Measurements from ENCODE around the gene TSPAN17.
"Not testable (repeated sequence)": the region's sequence is repeated elsewhere in the genome, so short reads cannot be mapped to it uniquely, and the experiment has no call there.

TSPAN17 gene, protein sequence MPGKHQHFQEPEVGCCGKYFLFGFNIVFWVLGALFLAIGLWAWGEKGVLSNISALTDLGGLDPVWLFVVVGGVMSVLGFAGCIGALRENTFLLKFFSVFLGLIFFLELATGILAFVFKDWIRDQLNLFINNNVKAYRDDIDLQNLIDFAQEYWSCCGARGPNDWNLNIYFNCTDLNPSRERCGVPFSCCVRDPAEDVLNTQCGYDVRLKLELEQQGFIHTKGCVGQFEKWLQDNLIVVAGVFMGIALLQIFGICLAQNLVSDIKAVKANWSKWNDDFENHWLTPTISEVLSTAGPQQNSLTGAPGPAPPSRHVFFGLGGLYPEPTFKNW

DNA sequence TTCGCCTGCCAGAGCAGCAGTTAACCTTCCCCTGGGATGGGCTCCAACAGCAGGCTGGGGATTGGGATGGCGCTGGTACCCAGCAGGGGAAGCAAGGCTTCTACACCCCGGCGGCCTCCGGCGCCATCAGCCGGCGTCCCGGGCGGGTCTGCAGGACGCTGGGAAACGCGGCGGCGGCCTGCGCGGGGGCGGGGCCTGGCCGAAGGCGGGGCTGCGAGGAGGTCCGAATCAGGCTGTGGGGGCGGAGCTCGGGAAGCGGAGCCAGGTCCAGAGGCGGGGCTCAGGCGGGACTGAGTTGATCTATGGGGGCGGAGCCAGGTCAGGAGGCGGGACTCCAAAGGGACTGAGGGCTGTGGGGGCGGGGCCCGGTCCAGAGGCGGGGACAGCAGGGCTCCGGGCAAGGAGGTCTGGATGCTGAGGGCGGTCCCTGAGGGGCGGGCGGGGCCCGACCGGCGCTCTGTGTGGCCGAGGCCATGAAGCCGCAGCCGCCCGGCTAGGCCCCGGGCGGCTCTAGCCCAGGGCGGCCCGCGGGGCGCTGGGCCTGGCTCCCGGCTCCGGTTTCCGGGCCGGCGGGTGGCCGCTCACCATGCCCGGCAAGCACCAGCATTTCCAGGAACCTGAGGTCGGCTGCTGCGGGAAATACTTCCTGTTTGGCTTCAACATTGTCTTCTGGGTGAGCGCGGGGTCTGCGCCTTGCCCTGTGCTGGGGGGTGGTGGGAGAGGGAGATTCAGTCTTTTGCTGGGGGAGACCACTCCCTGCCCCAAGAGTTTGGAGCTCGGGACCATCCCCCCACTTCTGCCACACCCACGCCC lies at the start of gene TSPAN17:
TSPAN17 (plus strand) TSS at position 455 of the 813 bp plus-strand sequence; CDS start at position 587, 132 bp downstream.
- peak; percentile 97 to 100 (median 99) for DNase-seq (ENCODE audit: low read depth in 3 of 3)

DNA sequence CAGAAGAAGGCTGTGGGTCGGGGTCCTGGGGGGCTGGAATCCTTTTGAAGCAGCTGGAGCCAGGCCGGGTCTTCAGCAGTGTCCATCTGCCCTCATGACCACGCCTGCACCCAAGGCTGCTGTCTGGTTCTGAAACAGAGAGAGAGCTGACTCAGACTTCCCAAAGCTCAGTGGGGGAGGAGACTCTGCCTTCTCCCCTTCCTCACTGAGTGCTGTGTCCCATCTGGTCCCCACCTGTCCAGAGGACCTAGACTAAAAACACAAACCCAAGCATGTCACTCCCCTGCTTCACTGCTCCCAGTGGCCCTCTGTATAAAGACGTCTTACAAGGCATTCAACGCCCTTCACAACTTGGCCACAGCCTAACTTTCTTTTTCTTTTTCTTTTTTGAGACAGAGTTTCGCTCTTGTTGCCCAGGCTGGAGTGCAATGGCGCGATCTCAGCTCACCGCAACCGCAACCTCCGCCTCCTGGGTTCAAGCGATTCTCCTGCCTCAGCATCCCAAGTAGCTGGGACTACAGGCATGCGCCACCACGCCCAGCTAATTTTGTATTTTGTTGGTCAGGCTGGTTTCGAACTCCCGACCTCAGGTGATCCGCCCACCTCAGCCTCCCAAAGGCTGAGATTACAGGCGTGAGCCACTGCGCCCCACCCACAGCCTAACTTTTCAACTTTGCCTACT lies 47.4 kb upstream of the TSPAN17 start:
- DNase-seq (ENCODE audit: low read depth in 3 of 3), result not testable (repeated sequence)

DNA sequence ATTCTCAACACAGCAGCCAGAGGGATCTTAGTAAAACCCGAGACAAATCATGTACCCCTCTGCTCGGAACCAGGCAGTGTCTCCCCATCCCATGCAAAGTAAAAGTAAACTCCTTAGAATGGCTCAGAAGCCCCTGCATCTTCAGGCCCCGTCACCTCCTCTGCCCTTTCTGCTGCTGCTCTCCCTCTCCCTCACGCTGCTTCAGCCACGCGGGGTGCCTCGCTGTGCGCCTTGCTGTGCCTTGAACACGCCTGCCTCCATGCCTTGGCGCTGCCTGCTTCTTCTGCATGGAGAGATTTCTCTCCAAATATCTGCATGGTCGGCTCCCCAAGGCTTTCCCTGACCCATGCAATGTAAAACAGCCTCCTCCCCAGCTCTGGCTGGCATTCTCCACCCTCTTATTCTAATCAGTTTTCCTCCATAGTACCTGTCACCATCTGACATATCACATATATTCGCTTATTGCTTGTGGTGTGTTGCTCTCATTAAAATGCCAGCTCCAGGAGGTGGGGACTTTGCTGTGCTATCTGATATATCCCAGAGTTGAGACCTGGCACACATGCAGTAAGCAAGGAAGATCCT lies 45.3 kb upstream of the TSPAN17 start:
- DNase-seq (ENCODE audit: low read depth in 3 of 3), result no peak

DNA sequence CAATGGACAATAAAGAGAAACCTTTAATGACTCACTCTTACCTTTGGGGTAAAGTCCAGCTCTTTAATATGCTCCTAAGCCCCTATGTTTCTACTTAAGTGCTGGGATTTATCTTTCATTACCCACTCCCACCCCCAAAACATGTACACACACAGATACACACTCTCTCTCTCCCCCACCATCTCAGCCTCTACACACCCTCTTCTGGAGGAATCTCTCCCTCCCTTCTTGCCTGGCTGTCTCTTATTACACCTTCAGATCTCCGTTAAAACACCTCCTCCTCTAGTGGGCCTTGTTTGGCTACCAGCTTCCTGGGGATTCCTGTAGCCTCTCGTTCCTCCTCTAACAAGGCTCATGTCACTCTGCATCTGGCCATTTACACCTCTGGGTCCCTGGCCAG lies 44.2 kb upstream of the TSPAN17 start:
- DNase-seq (ENCODE audit: low read depth in 3 of 3), result no peak

DNA sequence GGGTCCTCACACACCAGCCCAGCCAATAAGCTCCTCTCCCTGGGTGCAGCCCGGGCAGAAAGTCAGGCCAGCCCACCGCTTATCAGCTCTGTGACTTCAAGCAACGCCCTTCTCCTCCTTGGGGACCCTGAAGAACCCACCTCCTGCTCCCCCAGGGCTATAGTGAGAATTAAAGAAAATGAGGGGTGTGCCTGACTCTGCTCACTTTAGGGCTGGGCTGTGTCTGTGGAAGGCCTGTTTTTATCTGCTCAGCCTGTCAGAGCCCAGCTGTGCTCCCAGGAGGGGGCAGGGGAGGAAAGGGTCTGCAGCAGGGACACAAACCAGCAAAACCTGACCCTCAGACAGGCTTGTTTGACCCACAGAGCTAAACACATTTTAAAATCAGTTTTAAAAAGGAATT lies 41.3 kb upstream of the TSPAN17 start:
- DNase-seq (ENCODE audit: low read depth in 3 of 3), result no peak

DNA sequence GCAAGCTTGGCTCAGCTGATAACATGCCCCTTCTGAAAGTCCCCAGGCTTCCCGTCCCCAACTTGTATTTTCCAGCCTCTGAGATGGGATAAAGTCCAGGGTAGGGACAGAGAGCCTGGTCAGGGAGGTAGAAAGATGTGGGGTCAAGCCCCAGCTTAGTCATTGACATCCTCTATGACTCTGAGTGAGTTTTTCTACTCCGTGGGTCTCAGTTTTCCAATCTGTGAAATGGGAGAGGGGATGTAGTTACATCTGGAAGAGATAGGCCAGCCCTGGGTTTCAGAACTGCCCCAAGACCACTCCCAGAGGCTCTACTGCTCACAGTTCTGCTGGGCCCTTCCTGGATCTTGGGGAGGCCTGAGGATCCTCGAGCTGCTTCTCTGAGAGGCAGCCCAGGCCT lies 40.4 kb upstream of the TSPAN17 start:
- no peak for DNase-seq (ENCODE audit: low read depth in 3 of 3)

DNA sequence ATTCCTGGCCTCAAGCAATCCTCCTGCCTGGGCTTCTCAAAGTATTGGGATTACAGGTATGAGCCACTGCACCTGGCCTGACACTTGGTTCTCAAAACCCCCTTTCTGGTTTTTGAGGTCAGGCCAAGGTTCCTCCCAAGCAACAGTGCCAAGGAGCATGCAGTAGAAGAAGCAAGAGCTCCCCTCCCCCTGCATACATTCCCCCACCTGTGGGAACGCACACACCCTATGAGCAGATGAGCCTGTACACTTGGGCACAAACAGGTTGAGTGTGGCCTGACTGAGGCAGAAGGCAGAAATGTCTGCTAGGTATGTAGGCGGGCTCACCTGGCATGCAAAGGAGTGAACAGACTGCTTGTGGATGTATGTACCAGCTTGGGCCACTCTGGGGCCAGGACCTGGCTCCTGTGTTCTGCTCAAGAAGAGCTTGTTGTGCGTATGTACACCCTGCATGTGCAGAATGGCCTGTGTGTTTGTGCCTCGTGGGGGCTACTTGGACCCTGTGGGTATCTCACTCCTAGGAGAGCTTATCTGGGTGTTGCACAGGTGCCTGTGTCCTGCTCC lies 39.1 kb upstream of the TSPAN17 start:
- no peak for DNase-seq (ENCODE audit: low read depth in 3 of 3)

DNA sequence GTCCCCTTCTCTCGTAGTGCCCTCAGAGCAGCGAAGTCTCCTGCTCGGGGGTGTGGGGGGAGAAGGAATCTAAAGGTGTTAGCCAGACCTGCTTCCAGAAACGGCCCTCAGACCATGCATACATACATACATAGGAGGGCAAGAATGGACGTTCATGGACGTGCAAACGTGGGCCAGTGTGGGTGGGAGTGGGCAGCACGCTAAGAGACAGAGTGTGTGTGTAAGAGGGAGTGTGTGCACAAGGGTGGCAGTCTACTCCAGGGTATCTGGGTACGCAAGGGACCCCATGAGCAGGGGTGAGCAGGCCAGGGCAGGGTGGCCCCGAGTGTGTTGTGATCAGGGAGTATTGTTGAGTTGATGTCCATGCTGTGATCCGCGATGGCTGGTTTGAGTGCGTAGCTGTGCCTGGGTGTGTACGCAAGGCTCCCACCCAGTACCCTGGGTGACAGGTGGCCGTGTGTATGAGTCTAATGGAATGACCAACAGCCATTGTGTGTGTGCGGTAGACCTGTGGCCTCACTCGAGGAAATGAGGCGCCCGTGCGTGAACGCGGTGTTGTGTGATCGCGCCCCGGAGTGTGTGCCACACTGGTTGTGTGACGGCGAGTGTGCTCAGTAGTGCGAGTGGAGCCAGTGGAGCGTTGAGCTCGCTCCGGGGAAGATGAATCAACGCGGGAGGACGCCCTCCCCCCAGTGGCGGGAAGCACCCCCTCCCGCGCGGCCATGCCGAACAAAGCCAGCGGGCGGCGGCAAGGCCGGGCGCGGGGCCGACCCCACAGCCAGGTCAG lies 38.2 kb upstream of the TSPAN17 start:
- DNase-seq (ENCODE audit: low read depth in 3 of 3), result no peak

DNA sequence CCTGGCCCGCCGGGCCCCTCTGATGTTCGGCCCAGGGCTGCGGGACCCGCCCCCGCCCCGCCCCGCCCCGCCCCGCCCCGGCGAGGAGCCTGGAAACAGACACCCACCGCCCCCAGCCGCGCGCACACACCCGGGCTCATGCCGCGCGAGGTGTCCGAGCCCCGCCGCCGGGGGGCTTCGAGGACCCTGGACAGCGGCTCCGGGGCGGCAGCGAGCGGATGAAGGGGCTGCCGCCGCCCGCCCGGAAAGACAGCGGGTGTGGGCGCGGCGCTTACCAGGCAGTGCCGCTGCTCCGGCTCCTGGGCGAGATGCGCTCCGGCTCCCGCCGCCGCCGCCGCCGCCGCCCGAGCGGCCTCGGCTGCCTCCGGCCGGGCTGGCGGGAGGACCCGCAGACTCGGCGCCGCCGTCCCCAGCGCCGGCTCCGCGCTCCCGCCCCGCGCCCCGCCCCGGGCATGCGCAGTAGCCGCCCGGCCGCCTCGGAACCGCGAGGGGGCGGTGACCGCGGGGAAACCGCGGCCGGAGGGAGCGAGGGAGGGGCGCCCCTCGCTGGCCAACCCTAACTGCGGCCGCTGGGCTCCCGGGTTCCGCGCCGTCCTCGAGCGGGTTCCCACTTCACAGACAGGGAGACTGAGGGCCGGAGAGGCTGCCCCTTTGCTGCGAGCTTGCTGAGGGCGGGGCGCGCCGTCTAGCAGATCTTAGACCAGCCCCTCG lies 37.4 kb upstream of the TSPAN17 start, which contains the start of gene GPRIN1:
GPRIN1 (minus strand) TSS at position 433 of the 711 bp plus-strand sequence. CDS start 10,322 bp downstream, outside the sequence.
- peak in 2 of 3 experiments; percentile 34 to 58 for DNase-seq (ENCODE audit: low read depth in 3 of 3)

DNA sequence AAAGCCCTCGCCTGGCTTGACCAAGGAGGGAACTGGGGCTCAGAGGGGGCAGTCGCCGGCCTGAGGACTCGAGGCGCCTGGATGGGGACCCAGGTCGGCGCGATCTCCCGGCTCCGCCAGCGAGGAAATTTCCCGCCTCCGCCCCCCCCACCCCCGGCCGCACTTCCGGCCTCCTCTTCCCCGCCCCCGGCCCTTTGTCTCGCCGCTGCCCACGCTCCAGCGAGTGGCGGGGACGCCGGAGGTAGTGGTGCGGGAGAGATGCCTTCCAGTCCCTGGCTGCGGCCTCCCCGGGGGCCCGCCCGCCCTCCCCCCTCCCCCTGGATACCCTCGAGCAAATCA lies 36.9 kb upstream of the TSPAN17 start:
- no peak for DNase-seq (ENCODE audit: low read depth in 3 of 3)

DNA sequence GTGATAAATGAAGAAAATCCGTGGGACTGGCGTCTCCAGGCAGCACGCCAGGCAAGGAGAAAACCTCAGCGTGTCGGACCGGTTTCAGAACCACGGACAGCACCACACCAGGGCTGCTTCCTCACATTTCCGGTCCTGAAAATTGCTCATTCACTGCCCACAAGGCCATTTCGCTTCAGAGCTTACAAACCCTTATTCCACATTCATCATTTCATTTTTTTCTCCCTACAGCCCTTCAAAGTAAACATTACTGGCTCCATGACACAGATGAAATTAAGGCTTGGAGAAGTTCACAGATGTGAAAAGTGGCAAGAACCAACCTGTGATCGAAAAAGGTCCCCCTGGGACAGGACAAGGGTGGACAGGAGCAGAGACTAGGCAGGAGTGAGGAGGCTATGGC lies 35.8 kb upstream of the TSPAN17 start:
- DNase-seq (ENCODE audit: low read depth in 3 of 3), result peak in 1 of 3 experiments; percentile 42

DNA sequence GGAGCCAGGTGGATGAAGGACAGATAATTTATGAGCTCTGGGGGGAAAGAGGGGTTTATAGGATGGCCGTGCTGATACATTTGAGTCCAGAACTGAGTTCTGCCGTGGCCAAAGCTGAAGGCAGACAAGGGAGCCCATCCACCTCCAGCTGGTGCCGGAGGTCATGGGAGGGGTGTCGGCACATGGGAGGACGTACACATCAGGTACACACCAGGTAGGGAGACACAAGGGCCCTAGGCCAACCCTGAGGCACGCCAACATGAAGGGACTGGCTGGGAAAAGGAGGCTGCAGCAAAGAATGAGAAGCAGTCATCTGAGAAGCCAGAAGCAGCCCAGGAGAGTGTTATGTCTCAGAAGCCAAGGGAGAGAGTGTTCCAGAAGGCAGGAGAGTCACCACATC lies 35.3 kb upstream of the TSPAN17 start:
- DNase-seq (ENCODE audit: low read depth in 3 of 3), result no peak

DNA sequence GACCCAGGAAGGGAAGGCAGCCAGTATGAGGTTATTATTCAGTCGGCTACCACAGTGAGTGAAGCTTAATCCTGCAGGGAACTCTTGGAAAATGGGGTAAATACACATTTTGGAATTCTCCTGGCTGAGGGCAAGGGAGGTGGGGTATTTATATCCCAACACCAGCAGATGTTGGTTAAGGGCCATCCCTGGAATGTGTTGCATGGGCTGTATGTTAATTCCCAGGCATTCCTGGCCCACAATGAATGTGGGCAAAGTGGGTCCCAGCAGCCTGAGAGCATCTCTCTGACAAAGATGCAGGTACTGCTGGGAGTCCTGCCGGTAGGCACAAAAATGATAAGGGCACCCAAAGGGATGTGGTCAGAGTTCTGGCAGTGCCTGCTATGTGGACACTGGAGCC lies 34.4 kb upstream of the TSPAN17 start:
- no peak for DNase-seq (ENCODE audit: low read depth in 3 of 3)

DNA sequence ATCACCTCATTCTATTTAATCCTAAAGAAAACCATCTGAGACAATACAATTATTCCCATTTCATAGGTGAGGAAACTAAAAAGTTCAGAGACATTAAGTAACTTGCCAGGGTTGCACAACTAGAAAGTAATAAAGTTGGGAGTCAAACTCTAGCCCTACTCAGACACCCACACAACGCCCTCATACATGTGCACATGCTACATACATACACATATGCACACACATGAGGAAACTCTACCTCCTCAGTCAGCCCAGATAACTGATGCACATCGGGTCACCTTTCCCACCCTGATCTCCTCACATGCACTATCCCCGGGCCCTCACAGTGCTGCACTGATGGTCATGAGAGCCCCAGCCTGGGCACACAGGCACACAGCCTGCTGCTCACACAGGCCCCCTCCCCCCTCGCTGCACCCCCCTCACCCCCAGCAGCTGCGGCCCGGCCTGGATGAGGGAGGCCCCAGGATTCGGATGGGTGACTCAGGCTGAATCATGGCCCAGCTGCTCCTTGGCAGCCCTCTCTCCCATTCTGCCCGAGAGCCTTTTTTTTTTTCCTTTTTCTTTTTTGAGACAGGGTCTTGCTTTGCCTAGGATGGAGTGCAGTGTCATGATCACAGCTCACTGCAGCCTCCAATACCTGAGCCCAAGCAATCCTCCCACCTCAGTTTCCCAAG lies 32.3 kb upstream of the TSPAN17 start:
- DNase-seq (ENCODE audit: low read depth in 3 of 3), result no peak

DNA sequence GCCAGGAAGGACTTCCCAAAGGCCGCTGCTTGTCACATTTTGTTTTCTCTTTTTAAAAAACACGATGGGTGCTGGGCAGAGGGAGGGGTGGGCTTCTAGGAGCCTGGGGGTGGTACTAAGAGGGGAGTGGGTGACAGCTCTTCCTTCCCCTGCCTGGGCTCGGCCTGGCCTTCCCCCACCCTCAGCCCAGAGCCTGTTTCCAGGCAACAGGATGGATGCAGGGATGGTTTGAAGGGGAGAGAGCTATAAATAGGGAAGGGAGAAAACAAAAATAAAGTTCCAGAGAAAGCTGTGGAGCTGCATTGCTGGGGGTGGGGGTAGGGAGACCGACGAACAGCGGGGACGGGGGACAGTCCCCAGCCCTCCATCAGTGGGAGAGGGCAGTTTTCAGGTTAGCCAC lies 30.8 kb upstream of the TSPAN17 start:
- no peak for DNase-seq (ENCODE audit: low read depth in 3 of 3)

DNA sequence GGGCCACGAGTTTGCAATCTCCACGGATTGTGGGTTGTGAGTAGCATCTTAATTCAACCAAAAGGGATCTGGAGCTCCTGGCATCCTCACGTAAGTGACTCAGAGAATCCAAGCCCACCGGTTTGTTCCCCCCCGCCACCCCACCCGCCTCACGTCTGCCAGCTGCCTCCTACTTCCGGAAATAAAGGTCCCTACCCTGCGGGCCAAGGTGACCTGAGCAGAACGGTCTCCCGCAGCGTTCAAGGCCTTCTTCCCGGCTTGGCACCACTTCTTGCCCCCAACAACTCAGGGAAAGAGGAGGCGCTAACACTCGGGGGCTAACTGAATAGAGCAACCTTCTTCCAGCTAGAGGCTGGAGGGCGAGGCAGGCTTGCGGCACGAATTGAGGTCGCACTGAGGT lies 28.5 kb upstream of the TSPAN17 start:
- DNase-seq (ENCODE audit: low read depth in 3 of 3), result no peak

DNA sequence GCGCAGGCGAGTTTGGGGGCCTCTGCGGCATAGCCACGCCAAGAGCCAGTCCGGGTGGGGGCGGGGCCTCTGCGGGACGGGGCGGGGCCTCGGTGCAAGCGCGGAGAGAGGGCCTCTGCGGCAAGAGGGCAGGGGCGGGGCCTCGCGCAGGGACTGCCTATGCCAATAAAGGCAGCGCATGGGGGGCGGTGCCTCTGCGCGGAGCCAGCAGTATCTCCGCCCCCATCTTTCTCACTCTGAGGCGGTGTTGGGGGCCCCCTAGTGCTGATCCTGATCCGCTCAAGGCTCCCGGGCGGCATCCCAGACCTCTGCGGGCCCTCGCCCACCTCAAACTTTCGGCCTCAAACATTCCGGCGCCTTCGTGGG lies 28.1 kb upstream of the TSPAN17 start:
- DNase-seq (ENCODE audit: low read depth in 3 of 3), result peak; percentile 57 to 87 (median 58)

DNA sequence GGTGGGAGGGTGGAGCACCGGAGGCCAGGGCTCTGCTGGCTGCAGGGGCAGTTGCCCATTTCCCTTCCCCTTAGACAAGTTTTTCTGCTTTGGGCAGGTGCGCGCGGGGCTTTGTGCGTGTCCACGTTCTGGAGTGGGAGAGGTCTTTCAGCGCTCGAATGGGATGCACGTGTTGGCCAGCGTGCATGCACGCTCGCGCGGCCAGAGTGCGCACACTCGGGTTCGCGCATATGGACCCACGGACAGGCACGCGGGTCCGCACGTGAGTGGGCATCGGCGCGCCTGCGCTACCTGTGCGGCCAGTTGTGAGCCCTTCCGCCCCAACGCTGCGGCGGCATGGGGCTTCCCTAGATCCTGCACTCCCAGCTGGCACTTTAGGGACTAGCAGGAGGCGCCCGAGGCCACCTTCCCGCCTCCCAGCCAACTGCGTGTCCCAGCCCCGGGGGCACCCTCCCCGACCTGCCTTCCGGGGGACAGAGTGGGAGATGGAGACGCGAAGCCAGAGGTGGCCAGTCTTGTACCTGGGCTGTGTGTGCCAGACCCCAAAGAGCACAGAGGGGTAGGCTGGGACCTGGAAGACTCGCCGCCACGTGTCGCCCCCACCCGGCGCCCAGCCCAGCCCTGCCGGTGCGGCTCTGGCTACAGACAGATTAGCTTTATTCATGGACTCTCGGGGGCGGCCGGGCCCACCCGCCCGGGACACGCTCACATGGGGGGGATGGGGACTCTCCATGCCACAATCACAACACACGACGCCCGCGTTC lies 27.5 kb upstream of the TSPAN17 start:
- DNase-seq (ENCODE audit: low read depth in 3 of 3), result no peak

DNA sequence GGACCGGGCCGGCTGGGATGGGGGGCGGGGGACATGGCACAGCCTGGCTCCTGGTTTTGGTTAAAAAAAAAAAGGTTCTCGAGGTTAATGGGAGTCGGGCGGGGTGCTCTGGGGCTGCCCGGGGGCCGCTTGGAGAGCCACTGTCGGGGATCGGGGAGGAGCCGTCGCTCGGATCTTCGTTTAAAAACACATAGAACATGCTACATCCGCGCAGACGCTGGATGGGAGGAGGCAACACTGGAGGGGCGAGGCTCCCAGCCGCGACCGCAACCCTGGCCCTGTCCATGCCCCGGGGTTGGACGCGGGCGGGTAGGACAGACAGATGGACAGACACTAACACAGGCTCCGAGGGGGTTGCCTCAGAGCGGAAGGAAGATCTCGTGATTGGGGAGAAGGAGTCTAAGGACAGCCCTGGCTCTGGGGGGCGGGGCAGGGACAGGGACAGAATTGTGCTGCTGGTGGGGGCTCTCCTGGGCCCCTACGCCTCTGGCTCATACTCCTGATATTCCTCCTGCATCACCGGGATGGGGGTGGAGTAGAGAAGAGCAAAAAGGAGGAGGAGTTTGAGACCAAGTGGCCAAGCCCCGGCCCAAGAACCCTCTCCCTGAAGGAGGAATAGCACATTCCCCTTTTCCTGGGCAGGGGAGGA lies 26.8 kb upstream of the TSPAN17 start:
- DNase-seq (ENCODE audit: low read depth in 3 of 3), result no peak

Data from stimulated activated CD4-positive, alpha-beta T cell treated with anti-CD3 and anti-CD28 coated beads, TNF-alpha, amount 100 ng/mL, for 24 hours (primary cell).